WTC11 (cell line): ENCODE data around the gene NFIA. TPM values are rescaled to one million over a fixed set of nuclear protein-coding genes. Genes with fewer than 3 reads are reported as not detected.
A peak's percentile ranks its signal among the peaks of the same experiment; 100 is the strongest.

Source experiments
- ATAC-seq: fragments of 200-7000 bp; cut with Tn5 transposase; 2 replicates; pipeline ENCODE4 v1.10.0; 2021; ENCODE audit warnings: mild to moderate bottlenecking, moderate library complexity
- CTCF ChIA-PET: fragments of 300-600 bp; sonication (Branson Sonifier 250); formaldehyde crosslinking; loops from one replicate; lab custom pipeline; 2021; ENCODE audit warnings: antibody characterized with exemption; lab: Charles Lee
- POLR2A ChIA-PET: fragments of 350-600 bp; sonication (Branson Sonifier 250); formaldehyde crosslinking; loops from one replicate; lab custom pipeline; 2021; ENCODE audit warnings: antibody characterized with exemption; lab: Charles Lee
- DNase-seq: peaks from one replicate; pipeline ENCODE4 v3.0.0; 2021; ENCODE audit warnings: low spot score
- H3K27ac Mint-ChIP-seq: 2 replicates; pipeline ENCODE4 v1.8.0; 2021; ENCODE audit warnings: mixed read lengths
- H3K27me3 Mint-ChIP-seq: 2 replicates; pipeline ENCODE4 v1.8.0; 2021; ENCODE audit warnings: low read depth, mild to moderate bottlenecking, moderate library complexity, mixed read lengths
- H3K36me3 Mint-ChIP-seq: 2 replicates; pipeline ENCODE4 v1.8.0; 2021; ENCODE audit warnings: mixed read lengths
- H3K4me1 Mint-ChIP-seq: 2 replicates; pipeline ENCODE4 v1.8.0; 2022; ENCODE audit warnings: mixed read lengths
- H3K4me3 Mint-ChIP-seq: 2 replicates; pipeline ENCODE4 v1.8.0; 2021; ENCODE audit warnings: mild to moderate bottlenecking, moderate library complexity, mixed read lengths
- H3K9me3 Mint-ChIP-seq: 2 replicates; pipeline ENCODE4 v1.8.0; 2021; ENCODE audit warnings: mixed read lengths
- CBFB ChIP-seq: sonication (generic); formaldehyde crosslinking; IDR thresholded peaks from 2 replicates; pipeline ENCODE4 v1.8.1; 2022; ENCODE audit warnings: mild to moderate bottlenecking, low read depth, missing genetic modification reagents
- FOXJ3 ChIP-seq: sonication (generic); formaldehyde crosslinking; IDR thresholded peaks from 2 replicates; pipeline ENCODE4 v1.9.0; 2021; ENCODE audit warnings: missing genetic modification reagents, mild to moderate bottlenecking, borderline replicate concordance
- GRHL2 ChIP-seq: fragments of 250-450 bp; sonication (Bioruptor Pico); IDR thresholded peaks from 2 replicates; pipeline ENCODE4 v1.8.0; 2022; ENCODE audit warnings: mild to moderate bottlenecking, moderate library complexity; ENCODE audit not compliant: insufficient replicate concordance, severe bottlenecking
- HMGA2 ChIP-seq: fragments of 250-450 bp; sonication (Bioruptor Pico); IDR thresholded peaks from 2 replicates; pipeline ENCODE4 v1.4.0; 2021; ENCODE audit warnings: mild to moderate bottlenecking, moderate library complexity
- JUN ChIP-seq: sonication (generic); formaldehyde crosslinking; IDR thresholded peaks from 2 replicates; pipeline ENCODE4 v1.8.0; 2023; ENCODE audit warnings: mild to moderate bottlenecking, missing genetic modification reagents
- MXD4 ChIP-seq: fragments of 250-450 bp; sonication (Bioruptor Pico); IDR thresholded peaks from 2 replicates; pipeline ENCODE4 v1.8.0; 2021; ENCODE audit warnings: mild to moderate bottlenecking, moderate library complexity, borderline replicate concordance
- MYBL2 ChIP-seq: sonication (generic); formaldehyde crosslinking; IDR thresholded peaks from 2 replicates; pipeline ENCODE4 v1.8.1; 2023; ENCODE audit warnings: mild to moderate bottlenecking, moderate library complexity, missing genetic modification reagents
- NR3C1 ChIP-seq: sonication (generic); formaldehyde crosslinking; conservative IDR thresholded peaks from 2 replicates; pipeline ENCODE4 v1.8.1; 2023; ENCODE audit warnings: low read depth, mild to moderate bottlenecking, missing genetic modification reagents
- TEAD4 ChIP-seq: sonication (generic); formaldehyde crosslinking; IDR thresholded peaks from 2 replicates; pipeline ENCODE4 v1.8.0; 2022; ENCODE audit warnings: mild to moderate bottlenecking, missing genetic modification reagents
- TP53 ChIP-seq: sonication (generic); formaldehyde crosslinking; IDR thresholded peaks from 2 replicates; pipeline ENCODE4 v1.8.1; 2023; ENCODE audit warnings: mild to moderate bottlenecking, missing genetic modification reagents
- ZNF232 ChIP-seq: sonication (generic); formaldehyde crosslinking; IDR thresholded peaks from 2 replicates; pipeline ENCODE4 v1.8.0; 2022; ENCODE audit warnings: mild to moderate bottlenecking, missing genetic modification reagents
- ZNF263 ChIP-seq: sonication (generic); formaldehyde crosslinking; IDR thresholded peaks from 2 replicates; pipeline ENCODE4 v1.8.1; 2022; ENCODE audit warnings: low read depth, mild to moderate bottlenecking, moderate library complexity, missing genetic modification reagents
- ZNF671 ChIP-seq: fragments of 250-450 bp; sonication (Bioruptor Pico); IDR thresholded peaks from 2 replicates; pipeline ENCODE4 v1.8.0; 2021; ENCODE audit warnings: mild to moderate bottlenecking
- total RNA-seq: library from RNA; stranded (reverse); gene quantifications from 3 replicates; pipeline ENCODE4 v1.2.3, GENCODE V29; 2021
- TF ChIP-seq, protein P1 (sequence below): fragments of 250-450 bp; sonication (Bioruptor Pico); conservative IDR thresholded peaks from 2 replicates; pipeline ENCODE4 v1.9.0; 2021; ENCODE audit warnings: mild to moderate bottlenecking
- TF ChIP-seq, protein P2 (sequence below): fragments of 250-450 bp; sonication (Bioruptor Pico); IDR thresholded peaks from 2 replicates; pipeline ENCODE4 v1.9.0; 2021; ENCODE audit warnings: mild to moderate bottlenecking
- TF ChIP-seq, protein P3 (sequence below): fragments of 200-600 bp; IDR thresholded peaks from 2 replicates; pipeline ENCODE4 v1.8.0; 2022; ENCODE audit warnings: antibody characterized with exemption
- TF ChIP-seq, protein P4 (sequence below): sonication (generic); formaldehyde crosslinking; IDR thresholded peaks from 2 replicates; pipeline ENCODE4 v1.8.1; 2023; ENCODE audit warnings: mild to moderate bottlenecking, missing genetic modification reagents
- TF ChIP-seq, protein P5 (sequence below): sonication (generic); formaldehyde crosslinking; IDR thresholded peaks from 2 replicates; pipeline ENCODE4 v1.8.1; 2023; ENCODE audit warnings: mild to moderate bottlenecking, missing genetic modification reagents, moderate library complexity
- TF ChIP-seq, protein P6 (sequence below): fragments of 250-450 bp; sonication (Bioruptor Pico); IDR thresholded peaks from 2 replicates; pipeline ENCODE4 v1.8.0; 2021; ENCODE audit warnings: mild to moderate bottlenecking
- TF ChIP-seq, protein P7 (sequence below): sonication (generic); formaldehyde crosslinking; IDR thresholded peaks from 2 replicates; pipeline ENCODE4 v1.8.1; 2022; ENCODE audit warnings: low read depth, missing genetic modification reagents, borderline replicate concordance
- TF ChIP-seq, protein P8 (sequence below): sonication (generic); formaldehyde crosslinking; IDR thresholded peaks from 2 replicates; pipeline ENCODE4 v1.8.1; 2022; ENCODE audit warnings: mild to moderate bottlenecking, missing genetic modification reagents, moderate library complexity, borderline replicate concordance
- TF ChIP-seq, protein P9 (sequence below): sonication (generic); formaldehyde crosslinking; IDR thresholded peaks from 2 replicates; pipeline ENCODE4 v1.8.0; 2022; ENCODE audit warnings: mild to moderate bottlenecking, missing genetic modification reagents

Gene NFIA
- total RNA-seq, 1 experiment from 2014 or later: 16.7 TPM

DNA sequence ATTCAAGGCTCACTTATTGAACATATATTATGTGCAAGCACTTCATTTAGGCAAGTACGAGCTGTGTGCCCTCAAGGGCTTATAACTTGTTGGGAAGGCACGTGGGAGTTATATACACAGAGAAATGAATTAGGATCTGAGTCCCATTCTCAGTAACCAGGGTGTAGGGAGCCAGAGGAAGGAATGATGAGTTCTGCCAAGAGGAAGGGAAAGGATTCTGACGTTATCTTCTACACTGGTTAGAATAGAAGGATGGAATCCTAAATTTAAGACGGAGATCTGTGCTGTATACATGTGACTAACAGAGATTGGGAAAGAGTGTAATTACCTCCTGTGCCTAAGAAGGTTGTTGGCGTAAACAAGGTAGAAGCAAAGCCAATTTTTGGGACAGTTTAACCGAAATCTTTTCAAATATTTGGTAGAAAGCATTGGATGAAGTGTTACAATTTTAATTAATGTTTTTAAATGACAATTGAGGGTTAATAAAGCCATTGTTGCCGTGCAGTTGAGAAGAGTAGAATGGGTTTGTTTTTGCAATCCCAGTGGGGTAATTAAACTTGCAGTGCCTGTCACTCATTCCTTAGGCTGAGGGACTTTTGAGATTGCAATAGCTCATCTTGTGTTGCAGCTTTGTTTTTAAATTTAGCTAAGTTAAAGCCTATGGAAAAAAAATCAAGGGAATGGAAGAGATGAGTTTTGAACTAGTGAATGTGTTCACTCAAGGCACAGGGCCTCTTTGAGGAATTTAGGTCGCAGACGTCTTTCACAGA is 177.2 kb downstream of the NFIA start:
- no peak for DNase-seq
- Mint-ChIP-seq H3K4me1 (peaks cover 27% of the 10 kb centered on the region), H3K9me3 (no peaks in the 10 kb centered on the region), H3K27me3 (no peaks in the 10 kb centered on the region), H3K4me3 (no peak overlapping the region), H3K27ac (peak overlapping the region; percentile 60; the same call in 1 of the 2 replicates), H3K36me3 (no peaks in the 10 kb centered on the region)
- POLR2A ChIA-PET: no interaction called here
- ATAC-seq: no peak; the same call in 1 of the 2 replicates
- TF ChIP-seq, protein P1, sequence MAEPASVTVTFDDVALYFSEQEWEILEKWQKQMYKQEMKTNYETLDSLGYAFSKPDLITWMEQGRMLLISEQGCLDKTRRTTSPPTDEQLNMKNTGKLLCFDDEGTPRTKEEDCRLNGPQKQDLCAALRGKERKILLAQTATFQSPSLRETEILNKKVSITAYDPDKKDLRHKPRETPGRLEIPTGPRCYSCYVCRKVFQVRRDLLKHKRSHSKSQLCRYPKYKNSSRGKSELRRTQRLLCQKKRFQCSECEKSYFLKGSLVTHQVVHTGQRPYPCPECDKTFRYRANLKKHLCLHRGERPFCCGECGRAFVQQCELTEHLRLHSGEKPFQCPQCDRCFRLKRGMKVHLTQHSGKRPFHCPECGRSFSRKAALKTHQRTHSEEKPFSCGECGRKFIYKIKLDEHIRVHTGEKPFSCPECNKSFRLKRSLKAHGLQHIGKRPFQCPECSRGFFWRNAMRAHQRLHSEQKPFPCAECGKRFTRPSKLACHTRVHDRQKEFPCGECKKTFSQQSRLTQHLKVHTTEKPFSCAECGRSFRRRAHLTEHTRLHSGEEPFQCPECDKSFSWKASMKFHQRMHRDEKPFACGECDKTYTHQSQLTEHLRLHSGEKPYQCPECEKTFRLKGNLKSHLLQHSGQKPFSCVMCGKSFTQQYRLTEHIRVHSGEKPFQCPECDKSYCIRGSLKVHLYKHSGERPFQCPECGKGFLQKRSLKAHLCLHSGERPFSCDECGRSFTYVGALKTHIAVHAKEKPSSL (CRISPR knock-in tag): no peak
- no peak for TF ChIP-seq GRHL2 (CRISPR knock-in tag)
- no peak for TF ChIP-seq NR3C1 (CRISPR knock-in tag)
- TF ChIP-seq HMGA2 (CRISPR knock-in tag): no peak
- TF ChIP-seq, protein P2, sequence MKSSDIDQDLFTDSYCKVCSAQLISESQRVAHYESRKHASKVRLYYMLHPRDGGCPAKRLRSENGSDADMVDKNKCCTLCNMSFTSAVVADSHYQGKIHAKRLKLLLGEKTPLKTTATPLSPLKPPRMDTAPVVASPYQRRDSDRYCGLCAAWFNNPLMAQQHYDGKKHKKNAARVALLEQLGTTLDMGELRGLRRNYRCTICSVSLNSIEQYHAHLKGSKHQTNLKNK (CRISPR knock-in tag): no peak
- TF ChIP-seq, protein P3, sequence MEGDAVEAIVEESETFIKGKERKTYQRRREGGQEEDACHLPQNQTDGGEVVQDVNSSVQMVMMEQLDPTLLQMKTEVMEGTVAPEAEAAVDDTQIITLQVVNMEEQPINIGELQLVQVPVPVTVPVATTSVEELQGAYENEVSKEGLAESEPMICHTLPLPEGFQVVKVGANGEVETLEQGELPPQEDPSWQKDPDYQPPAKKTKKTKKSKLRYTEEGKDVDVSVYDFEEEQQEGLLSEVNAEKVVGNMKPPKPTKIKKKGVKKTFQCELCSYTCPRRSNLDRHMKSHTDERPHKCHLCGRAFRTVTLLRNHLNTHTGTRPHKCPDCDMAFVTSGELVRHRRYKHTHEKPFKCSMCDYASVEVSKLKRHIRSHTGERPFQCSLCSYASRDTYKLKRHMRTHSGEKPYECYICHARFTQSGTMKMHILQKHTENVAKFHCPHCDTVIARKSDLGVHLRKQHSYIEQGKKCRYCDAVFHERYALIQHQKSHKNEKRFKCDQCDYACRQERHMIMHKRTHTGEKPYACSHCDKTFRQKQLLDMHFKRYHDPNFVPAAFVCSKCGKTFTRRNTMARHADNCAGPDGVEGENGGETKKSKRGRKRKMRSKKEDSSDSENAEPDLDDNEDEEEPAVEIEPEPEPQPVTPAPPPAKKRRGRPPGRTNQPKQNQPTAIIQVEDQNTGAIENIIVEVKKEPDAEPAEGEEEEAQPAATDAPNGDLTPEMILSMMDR: no peak
- no peak for TF ChIP-seq CBFB
- TF ChIP-seq ZNF263 (CRISPR knock-in tag): no peak
- TF ChIP-seq, protein P4, sequence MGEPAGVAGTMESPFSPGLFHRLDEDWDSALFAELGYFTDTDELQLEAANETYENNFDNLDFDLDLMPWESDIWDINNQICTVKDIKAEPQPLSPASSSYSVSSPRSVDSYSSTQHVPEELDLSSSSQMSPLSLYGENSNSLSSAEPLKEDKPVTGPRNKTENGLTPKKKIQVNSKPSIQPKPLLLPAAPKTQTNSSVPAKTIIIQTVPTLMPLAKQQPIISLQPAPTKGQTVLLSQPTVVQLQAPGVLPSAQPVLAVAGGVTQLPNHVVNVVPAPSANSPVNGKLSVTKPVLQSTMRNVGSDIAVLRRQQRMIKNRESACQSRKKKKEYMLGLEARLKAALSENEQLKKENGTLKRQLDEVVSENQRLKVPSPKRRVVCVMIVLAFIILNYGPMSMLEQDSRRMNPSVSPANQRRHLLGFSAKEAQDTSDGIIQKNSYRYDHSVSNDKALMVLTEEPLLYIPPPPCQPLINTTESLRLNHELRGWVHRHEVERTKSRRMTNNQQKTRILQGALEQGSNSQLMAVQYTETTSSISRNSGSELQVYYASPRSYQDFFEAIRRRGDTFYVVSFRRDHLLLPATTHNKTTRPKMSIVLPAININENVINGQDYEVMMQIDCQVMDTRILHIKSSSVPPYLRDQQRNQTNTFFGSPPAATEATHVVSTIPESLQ (CRISPR knock-in tag): no peak
- CTCF ChIA-PET: no interaction called here

DNA sequence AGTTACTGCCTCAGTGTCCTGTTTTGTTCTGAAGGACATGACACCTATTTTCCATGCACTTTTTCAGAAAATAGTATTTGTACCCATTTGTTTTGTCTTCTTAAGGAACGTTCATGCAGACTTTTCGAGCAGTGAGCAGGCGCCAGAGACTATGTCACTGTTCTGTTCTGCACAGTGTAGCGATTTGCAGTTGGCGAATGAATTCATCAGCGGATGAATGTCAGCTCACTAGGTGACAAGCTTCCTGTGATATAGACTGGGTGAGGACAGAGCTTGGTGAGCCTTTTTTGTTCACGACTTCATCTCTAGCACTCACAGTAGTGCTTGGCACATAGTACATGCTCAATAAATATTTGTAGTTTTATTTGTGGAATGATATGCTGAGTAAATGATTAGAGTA is 177.8 kb downstream of the NFIA start:
- ChIA-PET POLR2A (no interaction called here), CTCF (no interaction called here)
- H3K9me3 Mint-ChIP-seq: no peaks in the 10 kb centered on the region
- H3K4me3 Mint-ChIP-seq: no peak overlapping the region
- H3K27me3 Mint-ChIP-seq: no peaks in the 10 kb centered on the region
- ATAC-seq (no peak), DNase-seq (no peak)
- H3K4me1 Mint-ChIP-seq: peaks cover 25% of the 10 kb centered on the region
- H3K27ac Mint-ChIP-seq: no peak overlapping the region
- H3K36me3 Mint-ChIP-seq: no peaks in the 10 kb centered on the region
- TF ChIP-seq, protein P5, sequence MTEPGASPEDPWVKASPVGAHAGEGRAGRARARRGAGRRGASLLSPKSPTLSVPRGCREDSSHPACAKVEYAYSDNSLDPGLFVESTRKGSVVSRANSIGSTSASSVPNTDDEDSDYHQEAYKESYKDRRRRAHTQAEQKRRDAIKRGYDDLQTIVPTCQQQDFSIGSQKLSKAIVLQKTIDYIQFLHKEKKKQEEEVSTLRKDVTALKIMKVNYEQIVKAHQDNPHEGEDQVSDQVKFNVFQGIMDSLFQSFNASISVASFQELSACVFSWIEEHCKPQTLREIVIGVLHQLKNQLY (CRISPR knock-in tag): no peak
- no peak for TF ChIP-seq TEAD4 (CRISPR knock-in tag)
- TF ChIP-seq FOXJ3 (CRISPR knock-in tag): no peak
- no peak for TF ChIP-seq MYBL2
- TF ChIP-seq ZNF671 (CRISPR knock-in tag): no peak
- TF ChIP-seq, protein P6, sequence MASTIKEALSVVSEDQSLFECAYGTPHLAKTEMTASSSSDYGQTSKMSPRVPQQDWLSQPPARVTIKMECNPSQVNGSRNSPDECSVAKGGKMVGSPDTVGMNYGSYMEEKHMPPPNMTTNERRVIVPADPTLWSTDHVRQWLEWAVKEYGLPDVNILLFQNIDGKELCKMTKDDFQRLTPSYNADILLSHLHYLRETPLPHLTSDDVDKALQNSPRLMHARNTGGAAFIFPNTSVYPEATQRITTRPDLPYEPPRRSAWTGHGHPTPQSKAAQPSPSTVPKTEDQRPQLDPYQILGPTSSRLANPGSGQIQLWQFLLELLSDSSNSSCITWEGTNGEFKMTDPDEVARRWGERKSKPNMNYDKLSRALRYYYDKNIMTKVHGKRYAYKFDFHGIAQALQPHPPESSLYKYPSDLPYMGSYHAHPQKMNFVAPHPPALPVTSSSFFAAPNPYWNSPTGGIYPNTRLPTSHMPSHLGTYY (CRISPR knock-in tag): no peak
- TF ChIP-seq, protein P7, sequence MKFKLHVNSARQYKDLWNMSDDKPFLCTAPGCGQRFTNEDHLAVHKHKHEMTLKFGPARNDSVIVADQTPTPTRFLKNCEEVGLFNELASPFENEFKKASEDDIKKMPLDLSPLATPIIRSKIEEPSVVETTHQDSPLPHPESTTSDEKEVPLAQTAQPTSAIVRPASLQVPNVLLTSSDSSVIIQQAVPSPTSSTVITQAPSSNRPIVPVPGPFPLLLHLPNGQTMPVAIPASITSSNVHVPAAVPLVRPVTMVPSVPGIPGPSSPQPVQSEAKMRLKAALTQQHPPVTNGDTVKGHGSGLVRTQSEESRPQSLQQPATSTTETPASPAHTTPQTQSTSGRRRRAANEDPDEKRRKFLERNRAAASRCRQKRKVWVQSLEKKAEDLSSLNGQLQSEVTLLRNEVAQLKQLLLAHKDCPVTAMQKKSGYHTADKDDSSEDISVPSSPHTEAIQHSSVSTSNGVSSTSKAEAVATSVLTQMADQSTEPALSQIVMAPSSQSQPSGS (CRISPR knock-in tag): no peak
- TF ChIP-seq, protein P8, sequence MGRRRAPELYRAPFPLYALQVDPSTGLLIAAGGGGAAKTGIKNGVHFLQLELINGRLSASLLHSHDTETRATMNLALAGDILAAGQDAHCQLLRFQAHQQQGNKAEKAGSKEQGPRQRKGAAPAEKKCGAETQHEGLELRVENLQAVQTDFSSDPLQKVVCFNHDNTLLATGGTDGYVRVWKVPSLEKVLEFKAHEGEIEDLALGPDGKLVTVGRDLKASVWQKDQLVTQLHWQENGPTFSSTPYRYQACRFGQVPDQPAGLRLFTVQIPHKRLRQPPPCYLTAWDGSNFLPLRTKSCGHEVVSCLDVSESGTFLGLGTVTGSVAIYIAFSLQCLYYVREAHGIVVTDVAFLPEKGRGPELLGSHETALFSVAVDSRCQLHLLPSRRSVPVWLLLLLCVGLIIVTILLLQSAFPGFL (CRISPR knock-in tag): no peak
- TF ChIP-seq, protein P9, sequence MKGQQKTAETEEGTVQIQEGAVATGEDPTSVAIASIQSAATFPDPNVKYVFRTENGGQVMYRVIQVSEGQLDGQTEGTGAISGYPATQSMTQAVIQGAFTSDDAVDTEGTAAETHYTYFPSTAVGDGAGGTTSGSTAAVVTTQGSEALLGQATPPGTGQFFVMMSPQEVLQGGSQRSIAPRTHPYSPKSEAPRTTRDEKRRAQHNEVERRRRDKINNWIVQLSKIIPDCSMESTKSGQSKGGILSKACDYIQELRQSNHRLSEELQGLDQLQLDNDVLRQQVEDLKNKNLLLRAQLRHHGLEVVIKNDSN: no peak
- no peak for TF ChIP-seq MXD4
- no peak for TF ChIP-seq ZNF232 (CRISPR knock-in tag)
- TF ChIP-seq JUN (CRISPR knock-in tag): no peak
- TF ChIP-seq TP53 (CRISPR knock-in tag): no peak
- no peak for TF ChIP-seq ZNF263 (CRISPR knock-in tag)
